HG03095 (cell line): Measurements from ENCODE around the gene ABLIM3.

Experiments used
- ATAC-seq: cut with Tn5 transposase; IDR thresholded peaks from one replicate; pipeline ENCODE4 v1.9.1; 2021; ENCODE audit warnings: moderate library complexity; ENCODE audit not compliant: unreplicated experiment

The ABLIM3 gene

DNA sequence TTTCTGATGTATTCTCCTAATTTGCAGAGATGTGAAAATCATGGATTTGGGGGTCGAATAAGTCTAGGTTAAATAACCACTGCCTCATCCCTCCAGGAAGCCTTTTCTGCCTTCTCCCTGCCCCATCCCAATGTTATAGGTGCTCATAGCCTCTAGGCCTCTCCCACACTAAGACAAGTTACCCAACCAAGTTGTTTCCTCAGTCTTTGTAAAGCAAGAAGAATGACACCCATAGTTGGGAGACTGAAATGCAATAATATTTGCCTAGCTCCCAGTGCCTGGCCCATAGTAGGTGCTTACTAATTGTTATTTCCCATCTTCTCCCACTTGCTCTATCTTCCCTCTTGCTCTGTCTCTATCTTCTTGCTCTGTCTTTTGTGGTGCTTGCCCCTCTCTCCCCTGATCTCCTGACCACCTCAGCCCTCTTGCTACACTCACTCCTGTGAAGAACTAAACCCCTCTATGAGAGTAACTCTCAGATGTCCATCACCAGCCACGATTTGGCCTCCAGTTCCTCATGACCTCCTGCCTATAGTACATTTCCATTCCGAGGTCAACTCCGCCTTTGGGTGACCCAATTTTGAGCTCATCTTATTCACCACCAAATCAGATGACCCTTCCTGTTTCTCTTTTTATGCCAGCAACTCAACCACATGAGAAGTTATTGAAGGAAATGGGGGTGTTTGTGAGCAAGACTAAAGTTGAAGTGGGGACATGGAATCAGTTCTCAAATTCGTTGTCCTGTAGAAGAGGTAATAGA lies 137.3 kb downstream of the ABLIM3 start:
- no peak for ATAC-seq

DNA sequence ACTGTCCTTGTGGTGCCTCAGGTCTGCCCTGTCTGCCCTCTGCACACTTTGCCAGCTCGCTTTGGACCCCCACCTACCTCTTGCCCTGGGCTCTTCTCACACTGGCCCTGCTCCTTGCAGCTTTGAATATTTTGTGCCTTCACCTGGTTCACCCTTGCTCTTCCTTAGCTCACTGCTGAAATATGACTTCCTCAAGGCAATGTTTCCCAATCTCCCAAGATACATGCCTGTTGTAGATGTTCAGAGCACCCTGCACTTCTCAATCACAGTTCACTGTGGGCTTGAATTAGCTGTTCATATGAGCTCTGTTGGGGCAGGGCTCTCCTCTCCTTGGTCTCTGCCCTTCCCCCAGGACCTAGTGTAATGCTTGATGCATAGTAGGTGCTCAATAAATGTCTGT lies 138.4 kb downstream of the ABLIM3 start:
- no peak for ATAC-seq

DNA sequence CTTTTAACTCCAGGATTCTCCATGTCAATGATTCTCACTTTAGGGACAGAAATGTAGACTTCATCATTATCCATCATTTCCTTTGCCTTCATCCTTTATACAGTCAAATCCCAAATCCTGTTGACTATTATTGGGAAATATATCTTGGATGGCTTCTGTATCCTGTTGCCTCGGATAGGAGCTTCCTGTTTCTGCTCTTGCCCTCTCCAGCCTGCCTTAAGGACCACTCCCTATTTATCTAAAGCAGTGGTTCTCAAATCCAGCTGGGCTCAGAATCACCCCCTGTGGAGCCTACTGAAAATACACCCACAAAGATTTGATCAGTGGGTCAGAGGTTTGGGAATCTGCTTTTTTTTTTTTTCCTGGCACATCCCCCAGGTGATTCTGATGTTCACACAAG lies 138.8 kb downstream of the ABLIM3 start:
- no peak for ATAC-seq

DNA sequence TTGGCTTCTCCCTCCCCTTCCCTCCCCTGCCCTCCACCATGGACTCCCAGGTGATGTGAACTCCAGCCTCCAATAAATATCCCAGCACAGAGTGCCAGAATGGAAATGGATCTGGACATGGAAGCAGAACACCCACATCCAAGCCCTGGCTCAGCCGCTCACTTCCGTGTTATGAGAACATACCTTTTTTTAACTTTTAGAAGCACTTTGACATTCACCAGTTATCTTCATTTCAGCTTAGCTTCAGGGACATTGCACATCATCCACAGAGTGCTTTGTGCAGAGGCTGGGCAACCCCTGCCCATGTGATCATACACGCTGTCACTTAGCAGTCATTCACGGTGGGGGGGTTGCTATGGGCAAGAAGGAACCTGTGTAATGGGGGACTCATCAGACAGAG lies 139.5 kb downstream of the ABLIM3 start:
- no peak for ATAC-seq

DNA sequence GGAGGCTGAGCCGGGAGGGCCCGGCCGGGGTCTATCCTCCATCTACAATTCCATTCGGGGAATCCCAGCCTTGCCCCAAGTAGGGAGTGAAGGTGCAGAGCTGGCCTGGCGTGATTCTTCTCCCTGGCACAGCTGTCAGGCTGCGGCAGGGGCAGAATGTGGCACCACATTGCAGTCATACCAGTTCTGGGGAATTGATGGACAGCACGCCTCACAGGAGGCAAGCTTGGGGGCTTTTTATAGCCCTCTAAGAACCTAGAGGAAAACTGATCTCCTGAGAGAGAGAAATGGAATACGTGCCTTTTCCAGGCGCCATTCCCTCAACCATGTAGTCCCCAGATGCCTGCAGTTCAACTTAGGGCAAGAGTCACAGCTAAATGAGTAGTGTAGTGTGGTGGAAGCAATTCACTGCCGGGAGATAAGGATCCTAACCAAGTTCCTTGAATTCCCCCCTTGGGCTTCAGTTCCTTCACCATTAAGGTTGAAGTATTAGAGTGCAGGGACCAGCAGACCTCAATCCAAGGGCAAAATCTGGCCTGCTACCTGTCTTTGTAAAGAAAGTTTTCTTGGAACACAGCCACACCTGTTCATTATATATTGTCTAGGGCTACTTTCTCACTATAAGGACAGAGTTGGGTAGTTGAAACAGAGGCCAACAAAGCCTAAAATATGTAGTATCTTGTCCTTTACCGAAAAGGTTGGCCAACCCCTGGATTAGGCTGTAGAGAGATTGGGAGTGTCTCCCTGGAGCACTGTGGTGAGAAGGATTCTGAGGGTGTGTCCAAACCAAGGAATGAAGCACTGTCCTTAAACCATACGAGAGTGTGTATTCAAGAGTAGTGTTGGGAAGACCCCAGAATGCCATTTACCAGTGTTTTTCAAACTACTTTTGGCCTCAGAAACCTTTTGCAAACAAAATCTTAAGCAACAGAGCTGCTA lies 141.0 kb downstream of the ABLIM3 start:
- ATAC-seq, result no peak

DNA sequence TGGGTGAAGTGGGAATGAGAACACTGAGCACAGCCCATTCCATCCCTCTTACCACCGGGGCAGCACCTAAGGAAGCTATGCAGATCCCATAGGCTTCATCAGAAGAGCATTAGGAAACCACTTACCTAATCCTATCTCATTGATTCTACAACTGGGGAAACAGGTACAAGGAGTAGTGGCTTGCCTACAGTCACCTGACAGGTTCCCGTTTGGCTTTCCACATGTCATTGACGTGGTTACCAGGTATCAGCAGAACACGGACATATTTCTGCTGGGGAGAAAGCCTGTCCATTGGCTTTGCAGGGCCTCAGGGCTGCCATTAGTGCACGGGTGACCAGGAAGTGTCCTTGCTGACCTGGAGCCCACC lies 141.7 kb downstream of the ABLIM3 start:
- ATAC-seq, result no peak

DNA sequence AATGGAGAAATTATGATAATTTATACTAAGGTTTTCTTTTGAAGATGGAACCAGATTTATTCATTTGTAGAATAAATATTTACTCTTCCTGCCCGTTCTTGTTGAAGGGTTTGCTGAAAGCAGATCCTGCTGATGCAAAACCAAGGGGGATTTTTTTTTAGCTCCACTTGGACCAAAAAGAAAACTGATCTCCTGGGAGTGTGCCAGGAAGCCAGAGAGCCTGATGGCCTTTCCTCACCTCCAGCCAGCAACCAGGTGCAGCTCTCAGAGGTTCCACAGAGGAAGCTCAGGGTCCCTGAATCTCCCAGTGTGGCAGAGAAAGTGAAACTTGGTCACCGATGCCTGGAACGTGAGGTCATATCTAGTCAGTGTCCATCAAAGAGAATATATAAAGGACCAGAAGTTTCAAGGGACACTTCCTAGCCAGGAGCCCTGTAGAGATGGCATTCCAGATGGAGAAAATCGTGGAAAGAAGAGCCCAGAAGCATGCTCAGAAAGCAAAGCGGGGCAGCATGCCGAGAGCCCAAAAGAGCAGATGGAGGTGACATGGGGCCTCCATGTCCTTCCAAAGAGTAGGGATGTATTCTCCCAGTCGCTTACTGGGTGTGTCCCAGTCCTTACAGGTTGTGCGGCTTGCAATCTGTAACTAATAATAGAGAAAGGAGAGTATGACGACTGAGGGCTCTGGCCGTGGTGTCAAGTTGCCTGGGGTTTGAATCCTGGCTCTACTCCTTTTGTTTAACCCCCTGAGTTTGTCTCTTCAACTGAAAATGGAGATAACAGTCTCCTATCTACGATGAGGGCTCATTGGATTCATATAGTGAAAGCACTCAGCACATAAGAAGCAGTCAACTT lies 142.6 kb downstream of the ABLIM3 start:
- no peak for ATAC-seq

DNA sequence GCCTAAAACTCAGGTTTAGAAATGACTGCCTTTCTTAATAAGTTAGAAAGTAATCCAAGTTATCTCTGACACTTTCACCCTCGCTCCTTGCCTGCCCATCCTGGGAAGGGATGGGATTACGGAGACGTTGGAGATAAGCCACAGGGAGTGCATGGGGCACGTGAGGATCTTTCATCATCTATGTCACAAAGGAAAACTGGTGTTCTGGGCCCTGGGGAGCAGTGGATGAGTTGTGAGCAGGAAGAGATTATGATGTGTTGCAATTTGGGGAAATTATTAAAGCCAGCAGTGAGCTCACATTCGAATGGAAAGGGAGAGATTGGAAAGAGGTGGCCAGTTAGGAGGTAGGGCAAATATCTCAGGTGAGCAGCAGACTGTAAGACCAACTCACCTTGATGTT lies 143.2 kb downstream of the ABLIM3 start:
- no peak for ATAC-seq

DNA sequence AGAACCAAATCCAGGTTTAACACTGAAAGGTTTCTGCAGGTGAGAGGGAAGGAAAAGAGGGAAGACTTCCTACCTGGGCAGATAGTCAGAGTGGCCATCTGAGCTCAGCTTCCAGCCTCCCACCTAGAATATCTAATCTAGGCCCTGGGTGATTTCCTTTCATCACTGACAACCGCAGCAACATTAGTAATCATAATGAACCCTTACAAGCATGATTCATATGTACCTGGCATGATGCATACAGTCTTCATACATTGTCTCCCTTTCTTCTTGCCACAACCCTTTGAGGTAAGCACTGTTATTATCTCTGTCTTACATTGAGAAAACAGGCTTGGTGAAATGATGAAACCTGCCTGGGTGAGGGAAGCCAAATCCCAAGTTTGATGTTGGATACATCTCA lies 143.9 kb downstream of the ABLIM3 start:
- ATAC-seq, result no peak

DNA sequence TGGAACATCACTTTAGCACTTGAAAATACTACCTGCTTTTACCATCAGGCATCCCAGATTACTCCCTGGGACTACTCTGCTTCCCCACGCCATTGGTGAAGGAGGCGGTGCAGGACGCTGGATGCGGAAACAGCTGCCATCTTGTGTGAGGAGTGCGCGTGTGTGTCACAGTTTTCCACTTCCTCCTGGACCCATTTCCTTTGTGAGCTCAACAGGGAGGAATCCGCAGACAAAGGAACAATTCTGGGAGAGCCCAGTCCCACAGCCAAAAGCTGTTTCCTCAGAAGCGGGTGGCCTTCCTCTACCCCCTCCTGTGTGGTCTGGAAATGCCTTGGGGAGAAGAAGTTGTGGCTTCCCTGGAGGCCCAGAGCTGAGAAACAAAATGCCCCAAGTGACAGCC lies 147.1 kb downstream of the ABLIM3 start:
- ATAC-seq, result no peak

DNA sequence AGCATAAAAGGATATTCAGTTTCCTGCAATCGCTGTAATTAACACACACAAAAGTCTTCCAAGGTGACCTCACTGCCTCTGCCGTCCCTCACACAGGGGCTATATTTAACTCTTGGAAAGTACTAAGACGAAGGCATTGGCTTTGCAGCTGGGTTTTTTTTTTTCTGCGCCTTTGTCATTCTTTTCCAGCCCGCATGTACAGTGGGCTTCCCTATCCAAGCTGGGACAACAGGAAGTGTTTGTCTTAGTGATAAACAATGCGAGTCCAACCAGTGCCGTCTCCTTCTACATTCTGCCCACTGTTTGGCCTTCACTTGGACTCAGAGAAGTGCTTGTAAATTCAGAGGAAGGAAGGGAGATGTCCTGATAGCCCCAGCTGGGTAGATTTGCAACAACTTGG lies 148.0 kb downstream of the ABLIM3 start:
- no peak for ATAC-seq

DNA sequence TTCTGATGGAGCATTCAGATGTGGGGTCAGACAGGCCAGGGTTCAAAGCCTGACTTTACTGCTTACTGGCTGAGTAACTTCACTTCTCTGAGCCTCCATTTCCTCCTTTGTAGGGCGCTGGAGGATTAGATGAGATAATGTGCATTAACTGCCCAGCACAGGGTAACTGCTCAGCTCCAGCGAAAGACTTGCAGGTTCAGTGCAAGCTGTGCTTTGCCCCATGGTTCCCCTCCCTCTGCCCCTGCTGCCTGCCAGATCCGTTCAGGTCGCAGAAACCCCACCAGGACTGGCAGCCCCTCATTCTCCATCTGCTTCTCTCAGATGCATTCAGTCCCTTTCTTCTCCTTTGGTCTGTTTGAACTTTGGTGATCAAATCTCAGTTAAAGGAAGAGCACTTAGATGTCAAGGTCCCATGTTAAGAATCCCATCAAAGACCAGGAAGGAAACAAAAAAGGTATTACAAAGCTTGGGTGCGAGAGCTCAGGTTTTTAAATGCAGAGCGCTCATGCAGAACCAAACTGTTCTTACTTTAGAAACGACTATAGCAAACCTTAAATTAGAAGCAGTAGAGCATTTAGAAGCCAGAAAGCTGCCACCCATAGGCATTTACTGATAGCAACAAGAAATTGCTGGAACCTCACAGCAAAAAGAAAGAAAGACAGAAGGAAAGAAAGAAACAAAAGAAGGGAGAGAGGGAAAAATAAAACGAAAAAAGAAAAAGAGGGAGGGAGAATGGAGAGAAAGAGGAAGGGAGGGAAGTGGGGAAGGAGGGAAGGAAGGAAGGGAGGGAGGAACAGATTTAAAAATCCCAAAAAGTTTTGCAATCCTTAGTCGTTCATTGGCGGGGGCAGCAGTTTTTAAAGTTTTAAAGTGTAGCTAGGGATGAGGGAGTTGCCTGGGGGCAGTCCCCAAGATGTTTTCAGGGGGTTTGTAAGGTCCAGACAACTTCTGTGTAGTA lies 153.9 kb downstream of the ABLIM3 start:
- no peak for ATAC-seq

DNA sequence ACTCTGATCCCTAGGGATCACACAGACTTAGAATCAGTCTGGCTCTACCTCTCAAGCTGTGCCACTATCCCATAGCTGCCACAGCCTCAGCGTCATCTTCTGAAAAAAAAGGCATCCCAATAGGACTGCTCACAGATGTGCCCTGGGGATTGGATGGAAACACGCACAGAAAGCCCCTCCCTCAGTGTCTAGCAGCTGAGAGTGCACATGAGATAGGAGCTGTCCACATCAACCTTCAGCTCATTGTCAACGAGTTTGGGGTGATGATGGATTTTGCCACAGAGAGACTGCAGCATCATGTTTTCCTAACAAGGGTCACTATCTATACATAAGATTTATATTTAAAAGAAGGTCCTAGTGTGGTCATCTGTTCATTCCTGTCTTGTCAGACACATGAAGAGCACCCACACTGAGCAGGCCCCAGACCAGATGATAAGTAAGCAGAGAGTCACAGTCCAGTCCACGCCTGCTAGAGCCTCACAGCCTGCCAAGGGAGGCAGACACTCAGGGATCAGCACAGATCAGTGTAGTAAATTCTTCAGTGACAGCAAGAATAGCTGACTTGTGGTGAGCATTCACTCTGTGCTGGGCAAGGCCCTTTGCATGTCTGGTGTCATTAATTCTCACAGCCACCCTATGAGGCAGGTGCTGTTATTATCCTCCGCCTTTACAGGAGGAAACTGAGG lies 156.2 kb downstream of the ABLIM3 start:
- no peak for ATAC-seq

DNA sequence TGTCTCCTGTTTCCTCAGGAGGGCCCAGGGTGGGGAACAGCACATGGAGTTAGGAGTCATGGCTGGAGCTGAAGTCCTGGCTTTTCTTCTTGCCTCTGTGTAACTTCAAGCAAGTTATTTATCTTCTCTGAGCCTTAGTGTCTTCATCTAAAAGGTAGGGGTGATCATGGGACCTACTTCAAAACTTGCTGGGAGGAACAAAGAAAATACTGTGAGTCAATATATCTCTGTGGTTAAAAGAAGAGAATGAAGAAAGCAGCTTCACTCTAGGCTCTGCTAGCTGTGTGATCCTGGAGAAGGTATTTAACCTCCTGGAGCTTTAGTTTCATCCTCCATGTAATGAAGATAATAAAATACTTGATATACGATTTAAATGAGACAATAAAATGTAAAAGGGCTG lies 156.9 kb downstream of the ABLIM3 start:
- ATAC-seq, result no peak

DNA sequence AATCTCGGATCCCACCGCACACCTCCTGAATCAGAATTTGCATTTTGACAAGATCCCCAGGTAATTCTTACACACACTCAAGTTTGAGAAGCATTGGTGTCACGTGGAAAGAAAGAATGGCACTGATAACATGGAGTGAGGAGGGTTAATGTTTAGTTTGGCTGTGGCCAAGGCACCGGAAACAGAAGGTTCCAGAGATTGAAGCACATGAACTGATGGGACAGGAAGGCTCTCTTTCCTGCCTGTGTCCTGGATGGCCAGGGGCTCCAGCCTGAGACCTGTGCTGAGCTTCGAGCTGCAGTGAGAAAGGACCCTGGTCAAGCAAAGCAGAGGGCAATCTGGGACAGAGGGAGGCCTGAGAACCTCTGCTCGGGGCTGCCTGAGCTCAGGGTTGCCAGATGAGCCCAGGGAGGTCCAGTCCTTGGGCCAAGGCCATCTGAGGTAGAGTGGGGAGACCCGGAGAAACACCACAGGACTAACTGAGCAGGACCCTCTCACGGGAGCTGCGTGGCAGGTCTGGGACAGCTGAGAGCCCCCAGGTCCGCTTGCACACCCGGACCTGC lies 157.6 kb downstream of the ABLIM3 start:
- ATAC-seq, result no peak

DNA sequence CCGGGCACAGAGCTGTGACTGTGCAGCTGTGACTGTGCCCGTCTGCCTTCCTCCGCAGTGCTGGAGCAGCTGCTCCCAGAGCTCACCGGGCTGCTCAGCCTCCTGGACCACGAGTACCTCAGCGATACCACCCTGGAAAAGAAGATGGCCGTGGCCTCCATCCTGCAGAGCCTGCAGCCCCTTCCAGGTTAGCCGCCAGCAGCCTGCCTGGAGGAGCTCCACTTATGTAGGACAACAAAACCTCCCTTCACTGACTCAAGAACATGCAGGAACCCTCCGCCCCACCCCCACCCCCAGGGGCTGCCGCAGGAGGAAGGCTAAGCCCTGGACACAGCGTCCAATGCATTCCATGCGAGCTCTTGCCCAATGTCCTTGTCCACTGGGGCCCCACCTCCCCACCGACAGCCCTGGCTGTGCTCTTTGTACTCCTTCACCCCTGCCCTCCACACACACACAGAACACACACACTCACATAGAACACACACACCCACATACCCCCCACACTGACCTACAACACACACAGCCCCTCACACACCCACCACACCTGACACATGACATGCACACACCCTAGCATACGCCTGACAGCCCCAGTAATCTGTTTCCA lies 158.3 kb downstream of the ABLIM3 start:
- no peak for ATAC-seq

DNA sequence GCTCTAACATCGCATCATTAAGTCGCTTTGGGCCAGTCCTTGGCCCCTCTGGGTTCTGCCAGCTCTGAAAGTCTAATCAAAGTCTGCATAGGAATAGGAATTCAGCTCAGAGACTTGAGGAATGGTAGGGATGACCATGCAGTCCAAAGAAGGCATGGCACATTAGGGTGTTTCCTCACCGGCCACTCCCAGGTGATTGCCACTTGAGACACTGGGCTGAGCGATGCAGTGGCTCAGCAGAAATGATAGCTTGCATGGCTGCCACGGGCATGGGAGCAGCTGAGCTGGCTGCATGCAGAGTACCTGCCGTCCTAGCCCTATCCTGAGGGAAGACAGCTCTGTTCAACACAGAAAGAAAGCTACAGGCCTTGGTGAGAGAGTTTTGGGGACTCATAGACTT lies 159.1 kb downstream of the ABLIM3 start:
- ATAC-seq, result no peak

DNA sequence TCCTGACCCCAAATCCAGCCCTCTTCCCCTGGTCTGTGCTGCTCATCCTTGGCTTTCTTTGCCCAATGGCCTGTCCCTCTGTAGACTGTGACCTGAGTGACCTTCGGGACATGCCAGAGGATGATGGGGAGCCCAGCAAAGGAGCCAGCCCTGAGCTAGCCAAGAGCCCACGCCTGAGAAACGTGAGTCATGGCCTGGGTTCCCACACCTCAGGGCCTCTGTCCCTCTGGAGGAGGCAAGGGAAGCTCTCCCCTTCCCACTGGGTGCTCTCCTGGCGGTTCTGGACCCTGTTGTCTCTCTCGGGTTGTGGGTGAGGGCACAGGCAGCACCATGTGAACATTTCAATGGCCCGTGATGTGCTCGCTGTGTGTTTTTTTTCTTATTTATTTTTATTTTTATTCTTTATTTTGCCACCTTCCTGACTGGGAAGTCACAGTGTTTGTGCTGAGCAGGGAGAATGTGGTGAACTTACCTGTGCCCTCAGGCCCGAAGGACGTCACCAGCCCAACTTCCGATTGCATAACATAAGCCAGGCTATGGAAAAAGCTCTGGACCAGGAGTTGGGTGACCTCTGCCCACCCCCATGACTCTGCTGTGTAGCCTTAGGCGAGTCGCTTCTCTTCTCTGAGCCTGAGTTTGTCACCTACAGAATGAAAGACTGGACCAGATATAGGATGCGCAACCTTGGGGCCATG lies 159.9 kb downstream of the ABLIM3 start:
- no peak for ATAC-seq
